CD4-positive, alpha-beta T cell treated with Interleukin-2 at 100 ng/mL for 4 hours (primary cell): ENCODE measurements around the gene SVIL.

Experiments
- DNase-seq: peaks from one replicate; pipeline ENCODE4 v3.0.0-alpha.2; 2020; ENCODE audit warnings: low spot score

Gene SVIL

GRCh38 chr10:29634764-29635625, at the start of gene SVIL:
TSS of gene SVIL (minus strand) at chr10:29634971. CDS start at chr10:29555058, 79,913 bp downstream.
- no peak for DNase-seq

GRCh38 chr10:29681676-29682448, 47.1 kb upstream of the SVIL start:
- DNase-seq: peak; percentile 77

- no peak for DNase-seq
These were observed 45.3 kb upstream of the SVIL start for GRCh38 chr10:29680091-29680490.

- DNase-seq: no peak
These were observed 42.0 kb upstream of the SVIL start for GRCh38 chr10:29676732-29677131.

- DNase-seq: no peak
These were observed 41.2 kb upstream of the SVIL start for GRCh38 chr10:29675984-29676383.

- DNase-seq: no peak
These were observed 37.2 kb upstream of the SVIL start for GRCh38 chr10:29671968-29672367.

GRCh38 chr10:29671228-29671780, 36.5 kb upstream of the SVIL start:
- no peak for DNase-seq

- DNase-seq: no peak
These were observed 36.0 kb upstream of the SVIL start for GRCh38 chr10:29670761-29671160.

GRCh38 chr10:29669149-29669548, 34.4 kb upstream of the SVIL start:
- DNase-seq: no peak

GRCh38 chr10:29668628-29669027, 33.9 kb upstream of the SVIL start:
- DNase-seq: no peak

GRCh38 chr10:29667191-29667590, 32.4 kb upstream of the SVIL start:
- DNase-seq: no peak

GRCh38 chr10:29666201-29666600, 31.4 kb upstream of the SVIL start:
- DNase-seq: no peak

GRCh38 chr10:29663718-29664117, 28.9 kb upstream of the SVIL start:
- DNase-seq: no peak

- peak; percentile 87 for DNase-seq
These were observed 24.5 kb upstream of the SVIL start for GRCh38 chr10:29658984-29659965.

- peak; percentile 57 for DNase-seq
These were observed 23.0 kb upstream of the SVIL start for GRCh38 chr10:29657719-29658274.

GRCh38 chr10:29656451-29656992, 21.8 kb upstream of the SVIL start:
- DNase-seq: no peak

- DNase-seq: no peak
These were observed 17.4 kb upstream of the SVIL start for GRCh38 chr10:29652192-29652591.

- no peak for DNase-seq
These were observed 17.0 kb upstream of the SVIL start for GRCh38 chr10:29651767-29652166.

- no peak for DNase-seq
These were observed 15.8 kb upstream of the SVIL start for GRCh38 chr10:29650552-29650944.

GRCh38 chr10:29649561-29650551, 15.1 kb upstream of the SVIL start:
- no peak for DNase-seq
